ENCODE results near the gene LRRC7.
"Not testable (repeated sequence)": the region's sequence is repeated elsewhere in the genome, so short reads cannot be mapped to it uniquely, and the experiment has no call there.

Gene LRRC7

GRCh38 chr1:69858534-69858933, 290.8 kb downstream of the LRRC7 start:
- no peak for TF ChIP-seq CTCF (conservative IDR thresholded peaks at IDR 0.05)
- TF ChIP-seq ZFX (IDR thresholded peaks at IDR 0.05): no peak
- no peak overlapping the region for H3K27ac ChIP-seq

GRCh38 chr1:69861641-69862040, 293.9 kb downstream of the LRRC7 start:
- TF ChIP-seq CTCF (conservative IDR thresholded peaks at IDR 0.05): no peak
- no peak for TF ChIP-seq ZFX (IDR thresholded peaks at IDR 0.05)

GRCh38 chr1:69862906-69863305, 295.2 kb downstream of the LRRC7 start:
- no peak overlapping the region for H3K27ac ChIP-seq
- no peak for TF ChIP-seq ZFX (IDR thresholded peaks at IDR 0.05)
- no peak for TF ChIP-seq CTCF (conservative IDR thresholded peaks at IDR 0.05)

More at GRCh38 chr1:69861641-69862040, 293.9 kb downstream of the LRRC7 start:
- H3K27ac ChIP-seq: no peak overlapping the region

- no peak for TF ChIP-seq ZFX (IDR thresholded peaks at IDR 0.05)
- TF ChIP-seq CTCF (conservative IDR thresholded peaks at IDR 0.05): no peak
- H3K27ac ChIP-seq: no peak overlapping the region
These were observed 296.0 kb downstream of the LRRC7 start for GRCh38 chr1:69863704-69864103.

GRCh38 chr1:69871412-69871811, 303.7 kb downstream of the LRRC7 start:
- TF ChIP-seq ZFX (IDR thresholded peaks at IDR 0.05) (no peak), CTCF (conservative IDR thresholded peaks at IDR 0.05) (no peak)
- H3K27ac ChIP-seq: no peak overlapping the region

GRCh38 chr1:69878338-69878737, 310.6 kb downstream of the LRRC7 start:
- no peak overlapping the region for H3K27ac ChIP-seq
- TF ChIP-seq ZFX (IDR thresholded peaks at IDR 0.05): no peak
- TF ChIP-seq CTCF (conservative IDR thresholded peaks at IDR 0.05): no peak

- not testable (repeated sequence) for H3K27ac ChIP-seq
These were observed 320.3 kb downstream of the LRRC7 start for GRCh38 chr1:69888016-69888415.

GRCh38 chr1:69888657-69889056, 320.9 kb downstream of the LRRC7 start:
- H3K27ac ChIP-seq: no peak overlapping the region; the same call in 1 of the 2 replicates
- no peak for TF ChIP-seq CTCF (conservative IDR thresholded peaks at IDR 0.05)
- TF ChIP-seq ZFX (IDR thresholded peaks at IDR 0.05): no peak

Data from C4-2B (cell line).